ENCODE measurements around the gene MTR.

Gene MTR

GRCh38 chr1:236925386-236925785 lies 130.3 kb downstream of the MTR start:
- TF ChIP-seq CTCF (conservative IDR thresholded peaks at IDR 0.05; ENCODE audit: control insufficient read depth, insufficient read depth, low read depth, low read length), result no peak
- DNase-seq (ENCODE audit: low read depth), result no peak
- no peak overlapping the region for H3K4me3 ChIP-seq (ENCODE audit: control insufficient read depth, low read depth, low read length)

- no peak for TF ChIP-seq CTCF (conservative IDR thresholded peaks at IDR 0.05; ENCODE audit: control insufficient read depth, insufficient read depth, low read depth, low read length)
- no peak for DNase-seq (ENCODE audit: low read depth)
- H3K4me3 ChIP-seq (ENCODE audit: control insufficient read depth, low read depth, low read length), result no peak overlapping the region
Observed at GRCh38 chr1:236930503-236930902, 135.4 kb downstream of the MTR start.

- no peak for DNase-seq (ENCODE audit: low read depth)
- no peak for TF ChIP-seq CTCF (conservative IDR thresholded peaks at IDR 0.05; ENCODE audit: control insufficient read depth, insufficient read depth, low read depth, low read length)
- H3K4me3 ChIP-seq (ENCODE audit: control insufficient read depth, low read depth, low read length), result no peak overlapping the region
Observed at GRCh38 chr1:236938760-236939159, 143.7 kb downstream of the MTR start.

- TF ChIP-seq CTCF (conservative IDR thresholded peaks at IDR 0.05; ENCODE audit: control insufficient read depth, insufficient read depth, low read depth, low read length), result no peak
- H3K4me3 ChIP-seq (ENCODE audit: control insufficient read depth, low read depth, low read length), result no peak overlapping the region
- DNase-seq (ENCODE audit: low read depth), result no peak
Observed at GRCh38 chr1:236942431-236942830, 147.3 kb downstream of the MTR start.

- TF ChIP-seq CTCF (conservative IDR thresholded peaks at IDR 0.05; ENCODE audit: control insufficient read depth, insufficient read depth, low read depth, low read length), result no peak
- no peak for DNase-seq (ENCODE audit: low read depth)
- H3K4me3 ChIP-seq (ENCODE audit: control insufficient read depth, low read depth, low read length), result no peak overlapping the region
Observed at GRCh38 chr1:236944556-236944955, 149.5 kb downstream of the MTR start.

GRCh38 chr1:236945002-236945401 lies 149.9 kb downstream of the MTR start:
- DNase-seq (ENCODE audit: low read depth), result no peak
- no peak for TF ChIP-seq CTCF (conservative IDR thresholded peaks at IDR 0.05; ENCODE audit: control insufficient read depth, insufficient read depth, low read depth, low read length)
- H3K4me3 ChIP-seq (ENCODE audit: control insufficient read depth, low read depth, low read length), result no peak overlapping the region

- no peak for TF ChIP-seq CTCF (conservative IDR thresholded peaks at IDR 0.05; ENCODE audit: control insufficient read depth, insufficient read depth, low read depth, low read length)
- H3K4me3 ChIP-seq (ENCODE audit: control insufficient read depth, low read depth, low read length), result no peak overlapping the region
- no peak for DNase-seq (ENCODE audit: low read depth)
Observed at GRCh38 chr1:236947794-236948193, 152.7 kb downstream of the MTR start.

Data from fibroblast of mammary gland (primary cell).